Fibroblast of villous mesenchyme (primary cell): ENCODE data around the gene TUBA4B. TPM values are rescaled to one million over a fixed set of nuclear protein-coding genes. Genes with fewer than 3 reads are reported as not detected.
"Not testable (repeated sequence)": the region's sequence is repeated elsewhere in the genome, so short reads cannot be mapped to it uniquely, and the experiment has no call there.

ENCODE experiments used
- DNase-seq: peaks from one replicate; pipeline ENCODE4 v3.0.0-alpha.2; 2010; ENCODE audit warnings: low read depth
- H3K4me3 ChIP-seq: 2 replicates; pipeline ENCODE4 v1.5.1; 2011; ENCODE audit warnings: low read depth, mild to moderate bottlenecking, low read length
- CTCF ChIP-seq: IDR thresholded peaks from 2 replicates; pipeline ENCODE4 v1.5.1; 2012; ENCODE audit warnings: low read depth, mild to moderate bottlenecking, low read length; ENCODE audit not compliant: insufficient read depth
- small RNA-seq: library from RNA; depleted of rRNA; stranded (forward); fragments of <200 nt; gene quantifications from one replicate; pipeline ENCODE3, GENCODE V24; 2012
- total RNA-seq: library from RNA; depleted of rRNA; stranded (reverse); fragments of >200 nt; gene quantifications from 2 replicates; pipeline ENCODE4 v1.2.3, GENCODE V29; 2012

Gene TUBA4B
- total RNA-seq, 1 donor = not detected

- peak overlapping the region; percentile 35 for H3K4me3 ChIP-seq
- TF ChIP-seq CTCF = no peak
- peak; percentile 63 for DNase-seq
Observed at GRCh38 chr2:219308142-219309101, 55.4 kb downstream of the TUBA4B start.

- H3K4me3 ChIP-seq = peak within 1 kb of the TSS; percentile 35
- DNase-seq = peak; percentile 51
- no peak for TF ChIP-seq CTCF
Observed at GRCh38 chr2:219309278-219309677, 56.2 kb downstream of the TUBA4B start, which contains the start of gene PTPRN. TSS of gene PTPRN (minus strand) at chr2:219309401. CDS start at chr2:219309332, 69 bp downstream.

GRCh38 chr2:219312683-219313263 is 59.7 kb downstream of the TUBA4B start:
- not testable (repeated sequence) for H3K4me3 ChIP-seq, DNase-seq

- no peak overlapping the region for H3K4me3 ChIP-seq
- no peak for TF ChIP-seq CTCF
- no peak for DNase-seq
Observed at GRCh38 chr2:219314804-219315468, 61.9 kb downstream of the TUBA4B start.

Small RNA genes within 50 kb of the gene (small RNA-seq; reads per million reads assigned to genes)
- not detected for gene MIR153-1

Other genes starting within 250 kb of the TUBA4B start
- not detected in 2 replicates for gene CFAP65, start 211.7 kb upstream of the TUBA4B start, total RNA-seq
- not detected in 2 replicates for gene IHH, start 192.3 kb upstream of the TUBA4B start, total RNA-seq
- gene NHEJ1, start 92.4 kb upstream of the TUBA4B start, total RNA-seq = 21.9 and 24.2 TPM in 2 replicates
- 0.64 and 0.86 TPM in 2 replicates for gene SLC23A3, start 83.2 kb upstream of the TUBA4B start, total RNA-seq
- gene CNPPD1, start 76.3 kb upstream of the TUBA4B start, total RNA-seq = 17.7 and 19.6 TPM in 2 replicates
- 57.4 and 62.5 TPM in 2 replicates for gene RETREG2, start 75.0 kb upstream of the TUBA4B start, total RNA-seq
- gene ZFAND2B, start 46.5 kb upstream of the TUBA4B start, total RNA-seq = 25.5 and 29.3 TPM in 2 replicates
- gene ABCB6, start 34.3 kb upstream of the TUBA4B start, total RNA-seq = 17.7 and 31.1 TPM in 2 replicates
- 36.7 and 38.4 TPM in 2 replicates for gene ATG9A, start 23.6 kb upstream of the TUBA4B start, total RNA-seq
- 22.0 and 22.9 TPM in 2 replicates for gene ANKZF1, start 23.4 kb upstream of the TUBA4B start, total RNA-seq
- gene GLB1L, start 7.8 kb upstream of the TUBA4B start, total RNA-seq = 11.0 and 15.5 TPM in 2 replicates
- gene STK16, start 7.8 kb upstream of the TUBA4B start, total RNA-seq = 22.9 and 23.2 TPM in 2 replicates
- 6.1 and 27.6 TPM in 2 replicates for gene TUBA4A, start 675 bp downstream of the TUBA4B start, total RNA-seq
- 29.6 and 33.7 TPM in 2 replicates for gene DNAJB2, start 26.1 kb downstream of the TUBA4B start, total RNA-seq
- 0.86 and 0.97 TPM in 2 replicates for gene PTPRN, start 56.2 kb downstream of the TUBA4B start, total RNA-seq
- not detected in 2 replicates for gene RESP18, start 79.5 kb downstream of the TUBA4B start, total RNA-seq
- 64.8 and 65.7 TPM in 2 replicates for gene DNPEP, start 134.7 kb downstream of the TUBA4B start, total RNA-seq
- 20.7 and 35.8 TPM in 2 replicates for gene DES, start 165.1 kb downstream of the TUBA4B start, total RNA-seq
- 46.7 and 48.8 TPM in 2 replicates for gene SPEG, start 181.6 kb downstream of the TUBA4B start, total RNA-seq
- gene GMPPA, start 245.6 kb downstream of the TUBA4B start, total RNA-seq = 60.9 and 65.1 TPM in 2 replicates